RWPE1 (cell line): ENCODE measurements around the gene CRIP3.

Source experiments
- CTCF ChIA-PET: fragments of 350-600 bp; sonication (Branson Sonifier 250); formaldehyde crosslinking; extraction: SDS; loops from one replicate; lab custom pipeline; 2021; lab: Yijun Ruan, JAX
- POLR2A ChIA-PET: fragments of 400-600 bp; formaldehyde crosslinking; extraction: SDS; loops from one replicate; lab custom pipeline; 2020; ENCODE audit warnings: antibody characterized with exemption; ENCODE audit not compliant: low non-redundant PET; lab: Yijun Ruan, JAX
- DNase-seq: peaks from one replicate; pipeline ENCODE4 v3.0.0; 2012; ENCODE audit warnings: low spot score
- H3K27ac ChIP-seq: fragments of 450-650 bp; 2 replicates; pipeline ENCODE4 v1.5.1; 2017
- TF ChIP-seq, protein P1 (sequence below): fragments of 450-650 bp; conservative IDR thresholded peaks from 2 replicates; pipeline ENCODE4 v1.5.1; 2017; ENCODE audit warnings: low read depth, mild to moderate bottlenecking

The CRIP3 gene

DNA sequence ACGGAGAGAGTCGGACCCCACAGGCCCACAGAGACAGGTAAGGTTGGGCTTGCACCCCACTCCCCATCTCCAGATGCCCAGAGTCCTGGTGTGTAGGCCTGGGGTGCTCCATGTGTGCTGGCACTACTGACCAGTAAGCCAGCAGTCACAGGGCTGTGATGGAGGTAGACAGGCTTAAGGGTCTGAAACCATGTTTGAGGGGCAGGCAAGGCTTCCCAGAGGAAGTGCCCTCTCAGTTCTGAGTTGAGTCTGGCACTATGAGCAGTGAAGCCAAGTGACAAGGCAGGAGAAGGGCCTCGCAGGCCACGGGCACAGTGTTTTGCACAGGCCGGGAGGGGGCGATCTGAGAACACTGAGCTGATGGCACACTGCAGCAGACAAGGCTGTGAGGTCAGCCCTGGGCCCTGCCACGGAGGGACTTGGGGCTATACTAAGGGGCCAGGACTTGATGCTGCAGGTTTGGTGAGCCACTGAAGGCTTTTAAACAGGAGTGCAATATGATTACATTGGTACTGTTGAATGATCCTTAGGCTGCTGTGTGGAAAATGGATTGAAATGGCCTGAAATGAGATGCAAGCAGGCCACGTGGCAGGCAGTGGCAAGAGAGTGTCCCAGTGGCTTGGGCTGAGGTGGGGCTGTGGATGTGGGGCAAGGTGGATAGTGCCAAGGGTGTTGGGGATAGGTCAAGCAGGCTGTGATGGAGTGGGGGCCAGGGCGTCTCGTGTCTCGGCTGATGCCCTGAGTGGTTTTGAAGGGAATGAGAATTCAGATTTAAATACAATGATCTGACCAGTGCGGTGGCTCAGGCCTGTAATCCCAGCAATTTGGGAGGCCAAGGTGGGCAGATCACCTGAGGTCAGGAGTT, 45.1 kb downstream of the CRIP3 start:
- peak; percentile 80 for DNase-seq
- ChIA-PET POLR2A (no interaction called here), CTCF (interaction anchor here (0.6 to 3.3 kb wide), 17 partner anchors 9 to 585 kb away, joined by 3 to 18 read pairs (median 4); partner anchors contain the start of gene DNPH1)
- no peak overlapping the region for H3K27ac ChIP-seq
- TF ChIP-seq, protein P1, sequence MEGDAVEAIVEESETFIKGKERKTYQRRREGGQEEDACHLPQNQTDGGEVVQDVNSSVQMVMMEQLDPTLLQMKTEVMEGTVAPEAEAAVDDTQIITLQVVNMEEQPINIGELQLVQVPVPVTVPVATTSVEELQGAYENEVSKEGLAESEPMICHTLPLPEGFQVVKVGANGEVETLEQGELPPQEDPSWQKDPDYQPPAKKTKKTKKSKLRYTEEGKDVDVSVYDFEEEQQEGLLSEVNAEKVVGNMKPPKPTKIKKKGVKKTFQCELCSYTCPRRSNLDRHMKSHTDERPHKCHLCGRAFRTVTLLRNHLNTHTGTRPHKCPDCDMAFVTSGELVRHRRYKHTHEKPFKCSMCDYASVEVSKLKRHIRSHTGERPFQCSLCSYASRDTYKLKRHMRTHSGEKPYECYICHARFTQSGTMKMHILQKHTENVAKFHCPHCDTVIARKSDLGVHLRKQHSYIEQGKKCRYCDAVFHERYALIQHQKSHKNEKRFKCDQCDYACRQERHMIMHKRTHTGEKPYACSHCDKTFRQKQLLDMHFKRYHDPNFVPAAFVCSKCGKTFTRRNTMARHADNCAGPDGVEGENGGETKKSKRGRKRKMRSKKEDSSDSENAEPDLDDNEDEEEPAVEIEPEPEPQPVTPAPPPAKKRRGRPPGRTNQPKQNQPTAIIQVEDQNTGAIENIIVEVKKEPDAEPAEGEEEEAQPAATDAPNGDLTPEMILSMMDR: peak; percentile 87

DNA sequence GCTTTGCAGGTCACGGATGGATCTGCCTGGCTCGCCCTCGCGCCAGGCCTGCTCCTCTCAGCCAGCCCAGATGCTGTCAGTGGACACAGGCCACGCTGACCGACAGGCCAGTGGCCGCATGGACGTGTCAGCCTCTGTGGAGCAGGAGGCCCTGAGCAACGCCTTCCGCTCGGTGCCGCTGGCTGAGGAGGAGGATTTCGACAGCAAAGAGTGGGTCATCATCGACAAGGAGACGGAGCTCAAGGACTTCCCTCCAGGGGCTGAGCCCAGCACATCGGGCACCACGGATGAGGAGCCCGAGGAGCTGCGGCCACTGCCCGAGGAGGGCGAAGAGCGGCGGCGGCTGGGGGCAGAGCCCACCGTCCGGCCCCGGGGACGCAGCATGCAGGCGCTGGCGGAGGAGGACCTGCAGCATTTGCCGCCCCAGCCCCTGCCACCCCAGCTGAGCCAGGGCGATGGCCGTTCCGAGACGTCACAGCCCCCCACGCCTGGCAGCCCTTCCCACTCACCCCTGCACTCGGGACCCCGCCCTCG, 45.8 kb downstream of the CRIP3 start:
- TF ChIP-seq, protein P1: no peak
- ChIA-PET POLR2A (no interaction called here), CTCF (interaction anchor here (0.7 to 3.3 kb wide), 6 partner anchors 14 to 244 kb away, joined by 3 to 18 read pairs (median 6); partner anchors contain the start of gene DNPH1)
- no peak overlapping the region for H3K27ac ChIP-seq
- DNase-seq: no peak

DNA sequence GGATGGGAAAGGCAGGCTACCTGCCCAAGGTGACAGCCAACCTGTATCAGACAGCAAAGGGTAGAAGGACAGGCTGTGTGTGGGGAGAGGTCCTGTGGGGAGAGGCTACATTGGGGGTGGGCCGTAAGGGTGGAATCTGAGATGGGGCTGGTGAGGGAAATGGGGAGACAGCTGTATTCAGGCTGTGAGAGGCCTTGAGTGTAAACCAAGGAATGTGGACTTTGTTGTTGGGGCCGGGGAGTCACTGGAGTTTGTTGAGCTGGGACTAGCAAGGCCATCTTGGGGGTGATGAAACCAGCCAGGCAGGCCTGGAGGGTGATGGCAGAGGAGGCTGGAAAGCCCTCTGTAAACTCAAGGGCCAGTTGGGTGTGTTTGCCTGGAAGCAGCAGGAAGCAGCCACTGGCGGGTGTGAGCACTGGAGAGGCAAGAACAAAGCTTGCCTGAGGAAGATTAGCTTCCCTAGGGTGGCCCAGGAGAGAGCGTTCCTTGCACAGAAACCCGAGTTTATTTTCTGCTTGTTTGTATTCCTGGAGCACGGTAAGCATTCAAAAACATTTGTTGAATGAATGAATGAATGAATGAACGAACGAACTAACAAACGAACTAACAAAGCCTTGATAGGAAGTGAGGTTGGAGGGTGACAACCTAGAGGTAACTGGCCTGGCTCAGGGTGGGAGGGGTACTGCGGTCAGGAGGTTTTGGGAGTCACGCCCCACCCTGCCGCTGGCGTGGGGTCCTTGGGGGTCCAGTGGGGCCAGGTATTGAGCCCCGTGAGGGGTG, 46.4 kb downstream of the CRIP3 start:
- no peak overlapping the region for H3K27ac ChIP-seq
- CTCF ChIA-PET: interaction anchor here (2.2 to 3.3 kb wide), 2 partner anchors 72 to 245 kb away, joined by 16 to 18 read pairs; no protein-coding TSS in a partner anchor
- no peak for DNase-seq
- TF ChIP-seq, protein P1: no peak
- POLR2A ChIA-PET: no interaction called here

DNA sequence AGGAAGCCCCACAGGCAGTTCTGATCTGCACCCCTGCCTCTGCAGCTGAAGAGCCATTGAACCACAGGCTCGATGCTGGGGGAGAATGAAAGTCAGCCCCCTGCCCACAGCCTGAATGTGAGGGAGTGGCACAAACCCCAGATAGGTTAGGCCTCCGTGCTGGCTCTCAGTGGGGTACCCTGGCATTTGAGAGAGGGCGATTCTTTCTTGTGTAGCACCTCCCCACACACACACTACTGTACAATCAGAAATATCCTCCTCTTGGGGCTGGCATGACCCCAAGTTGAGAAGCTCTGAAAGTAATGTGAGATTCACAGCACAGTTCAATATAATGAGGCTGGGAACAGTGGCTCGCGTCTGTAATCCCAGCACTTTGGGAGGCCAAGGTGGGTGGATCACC, 47.4 kb downstream of the CRIP3 start:
- POLR2A ChIA-PET: no interaction called here
- DNase-seq: no peak
- TF ChIP-seq, protein P1: no peak
- CTCF ChIA-PET: no interaction called here
- H3K27ac ChIP-seq: no peak overlapping the region

DNA sequence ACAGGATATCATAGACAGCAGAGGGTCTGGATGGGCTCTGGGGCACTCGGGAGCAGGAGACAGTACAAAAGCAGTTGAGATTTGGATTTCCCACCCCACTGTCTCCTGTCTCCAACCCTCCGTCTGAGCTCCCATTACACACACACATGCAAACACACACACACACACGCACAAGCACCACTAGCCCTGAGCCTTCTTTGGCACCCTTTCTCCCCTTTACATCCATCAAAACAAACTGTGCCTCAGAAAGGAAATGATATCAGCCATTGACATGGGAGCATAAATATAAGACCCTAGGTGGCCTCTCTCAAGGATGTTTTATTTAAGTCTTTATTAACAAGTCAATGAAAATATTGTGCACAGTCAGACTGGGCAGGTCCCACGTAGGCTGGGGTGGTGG, 47.8 kb downstream of the CRIP3 start:
- no peak for DNase-seq
- TF ChIP-seq, protein P1: no peak
- ChIA-PET CTCF (no interaction called here), POLR2A (no interaction called here)
- H3K27ac ChIP-seq: no peak overlapping the region
